Measurements from ENCODE around the gene MLN. TPM values are rescaled to one million over a fixed set of nuclear protein-coding genes. Genes with fewer than 3 reads are reported as not detected.

Gene MLN
- total RNA-seq, 4 donors from 2014 or later, result not detected

DNA sequence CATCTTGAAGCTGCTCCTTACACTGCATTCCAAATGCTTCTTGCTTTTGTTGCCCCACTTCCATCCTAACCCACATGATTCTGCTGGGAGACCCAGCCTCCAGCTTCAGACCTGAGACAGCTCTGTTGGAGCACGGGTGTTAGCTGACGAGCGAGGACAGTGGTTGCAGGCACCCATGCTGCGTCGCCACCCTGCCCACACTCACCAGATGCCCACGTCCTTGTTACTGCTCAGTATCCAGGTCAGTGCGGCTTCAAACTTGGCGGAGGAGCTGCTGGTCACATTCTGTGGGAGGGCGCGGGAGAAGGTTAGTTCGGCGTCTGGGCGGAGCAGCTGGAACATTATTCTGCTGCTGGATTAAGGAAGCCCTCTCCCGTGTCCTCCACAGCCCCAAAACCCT lies 23.9 kb downstream of the MLN start:
- Histone ChIP-seq H3K36me3 (peaks cover 0 to 92% (median 40%) of the 10 kb centered on the region in 4 donors), H3K4me1 (peaks cover 0 to 4% (median under 1%) of the 10 kb centered on the region in 4 donors), H3K27ac (no peak overlapping the region), H3K9me3 (no peaks in the 10 kb centered on the region), H3K27me3 (no peaks in the 10 kb centered on the region), H3K4me3 (no peak overlapping the region)
- WGBS, 2 donors (ENCODE audit: low coverage in 1 of 2), result 90% methylated on average over 14 of the region's 14 CpGs; no CpG with 5 or more reads in 1 of the 2 donors
- in situ Hi-C loops (cut with MboI; ENCODE audit: low pct_ligation_motif_present in 1 of 4, low pct_unique_long_range_greater_than_20kb in 1 of 4, low sequenced_read_pairs in 3 of 4) (loop anchor here in 3 of 4 donors (10.0 kb wide), 3 partner anchors 245 to 375 kb away; no protein-coding TSS in a partner anchor), intact Hi-C loops (cut with DNase I; ENCODE audit: low total_unique reads) (no loop called here)
- no peak for TF ChIP-seq EP300 (IDR thresholded peaks at IDR 0.05; ENCODE audit: low read depth)
- no peak for TF ChIP-seq POLR2AphosphoS5 (IDR thresholded peaks at IDR 0.05)
- TF ChIP-seq POLR2A (IDR thresholded peaks at IDR 0.05), result no peak
- TF ChIP-seq, protein P1, sequence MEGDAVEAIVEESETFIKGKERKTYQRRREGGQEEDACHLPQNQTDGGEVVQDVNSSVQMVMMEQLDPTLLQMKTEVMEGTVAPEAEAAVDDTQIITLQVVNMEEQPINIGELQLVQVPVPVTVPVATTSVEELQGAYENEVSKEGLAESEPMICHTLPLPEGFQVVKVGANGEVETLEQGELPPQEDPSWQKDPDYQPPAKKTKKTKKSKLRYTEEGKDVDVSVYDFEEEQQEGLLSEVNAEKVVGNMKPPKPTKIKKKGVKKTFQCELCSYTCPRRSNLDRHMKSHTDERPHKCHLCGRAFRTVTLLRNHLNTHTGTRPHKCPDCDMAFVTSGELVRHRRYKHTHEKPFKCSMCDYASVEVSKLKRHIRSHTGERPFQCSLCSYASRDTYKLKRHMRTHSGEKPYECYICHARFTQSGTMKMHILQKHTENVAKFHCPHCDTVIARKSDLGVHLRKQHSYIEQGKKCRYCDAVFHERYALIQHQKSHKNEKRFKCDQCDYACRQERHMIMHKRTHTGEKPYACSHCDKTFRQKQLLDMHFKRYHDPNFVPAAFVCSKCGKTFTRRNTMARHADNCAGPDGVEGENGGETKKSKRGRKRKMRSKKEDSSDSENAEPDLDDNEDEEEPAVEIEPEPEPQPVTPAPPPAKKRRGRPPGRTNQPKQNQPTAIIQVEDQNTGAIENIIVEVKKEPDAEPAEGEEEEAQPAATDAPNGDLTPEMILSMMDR (IDR thresholded peaks at IDR 0.05), result no peak
- DNase-seq, result no peak

DNA sequence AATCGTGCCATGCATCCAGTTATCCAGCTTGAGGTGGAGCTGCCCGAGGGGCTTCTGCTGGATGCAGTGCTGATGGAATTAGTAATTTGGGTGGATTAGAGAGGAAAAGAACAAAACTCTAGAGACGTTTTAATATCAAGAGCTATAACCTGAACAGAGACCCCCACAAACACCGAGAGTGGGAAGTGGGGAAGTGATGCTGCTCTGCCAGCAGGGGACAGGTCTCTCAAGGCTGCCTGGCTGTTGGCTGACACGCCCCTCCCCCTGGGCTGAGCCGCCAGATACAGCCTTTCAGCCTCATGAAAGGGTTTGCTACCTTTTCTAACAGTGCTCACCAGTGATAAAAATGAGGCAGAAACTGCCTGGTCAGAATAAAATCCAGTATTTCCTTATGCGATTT lies 24.5 kb downstream of the MLN start:
- no peak for DNase-seq
- Histone ChIP-seq H3K4me1 (no peaks in the 10 kb centered on the region), H3K27ac (no peak overlapping the region), H3K4me3 (no peak overlapping the region), H3K9me3 (no peaks in the 10 kb centered on the region), H3K36me3 (peaks cover 0 to 90% (median 42%) of the 10 kb centered on the region in 4 donors), H3K27me3 (no peaks in the 10 kb centered on the region)
- 87% methylated on average over 5 to 7 of the region's 7 CpGs for WGBS, 2 donors (ENCODE audit: low coverage in 1 of 2)
- TF ChIP-seq POLR2AphosphoS5 (IDR thresholded peaks at IDR 0.05) (no peak), EP300 (IDR thresholded peaks at IDR 0.05; ENCODE audit: low read depth) (no peak), POLR2A (IDR thresholded peaks at IDR 0.05) (no peak)
- TF ChIP-seq, protein P1 (IDR thresholded peaks at IDR 0.05), result no peak
- in situ Hi-C loops (cut with MboI; ENCODE audit: low pct_ligation_motif_present in 1 of 4, low pct_unique_long_range_greater_than_20kb in 1 of 4, low sequenced_read_pairs in 3 of 4) (loop anchor here in 3 of 4 donors (10.0 kb wide), 3 partner anchors 246 to 376 kb away; no protein-coding TSS in a partner anchor), intact Hi-C loops (cut with DNase I; ENCODE audit: low total_unique reads) (no loop called here)

DNA sequence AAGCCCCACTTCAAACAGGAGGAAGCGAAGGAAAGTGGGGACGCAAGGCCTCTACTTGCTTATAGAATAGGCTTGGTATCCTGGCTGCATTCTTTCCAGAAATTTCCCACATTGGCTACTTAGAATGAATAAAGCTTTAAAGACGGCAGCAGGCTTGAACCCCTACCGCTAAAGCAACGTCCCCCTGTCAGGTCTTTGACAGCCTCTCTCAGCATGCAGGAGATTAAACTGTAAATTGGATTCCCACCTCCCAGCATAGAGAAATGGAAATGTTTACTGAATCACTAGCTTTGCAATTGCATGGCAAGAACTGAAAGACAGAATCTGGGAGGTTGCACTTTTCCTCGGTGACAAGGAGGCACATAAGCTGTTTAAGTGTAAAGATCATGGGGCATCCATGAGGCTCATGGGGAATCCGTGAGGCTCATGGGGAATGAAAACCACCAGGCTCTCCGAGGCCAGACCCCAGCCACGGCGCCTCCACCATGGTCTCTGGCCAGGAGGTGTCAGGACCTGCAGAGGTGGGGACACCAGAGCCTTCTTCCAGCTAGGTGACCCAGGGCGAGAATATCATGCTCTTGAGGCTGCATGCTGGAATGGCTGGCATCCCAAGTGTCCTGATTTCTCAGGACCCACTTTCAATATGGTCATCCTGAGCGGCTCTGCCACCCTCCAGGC lies 25.2 kb downstream of the MLN start:
- Histone ChIP-seq H3K4me3 (no peak overlapping the region), H3K27ac (no peak overlapping the region), H3K9me3 (no peaks in the 10 kb centered on the region), H3K27me3 (no peaks in the 10 kb centered on the region), H3K4me1 (no peaks in the 10 kb centered on the region), H3K36me3 (peaks cover 0 to 83% (median 42%) of the 10 kb centered on the region in 4 donors)
- DNase-seq, result no peak
- in situ Hi-C loops (cut with MboI; ENCODE audit: low pct_ligation_motif_present in 1 of 4, low pct_unique_long_range_greater_than_20kb in 1 of 4, low sequenced_read_pairs in 3 of 4), result loop anchor here in 3 of 4 donors (10.0 kb wide), 3 partner anchors 246 to 376 kb away; no protein-coding TSS in a partner anchor
- 85 to 88% methylated on average over 7 to 12 of the region's 12 CpGs for WGBS, 2 donors (ENCODE audit: low coverage in 1 of 2)
- intact Hi-C loops (cut with DNase I; ENCODE audit: low total_unique reads), result loop anchor here (1.0 kb wide), 1 partner anchor 25 kb away; no protein-coding TSS in a partner anchor
- TF ChIP-seq, protein P1 (IDR thresholded peaks at IDR 0.05), result no peak
- no peak for TF ChIP-seq POLR2AphosphoS5 (IDR thresholded peaks at IDR 0.05)
- no peak for TF ChIP-seq POLR2A (IDR thresholded peaks at IDR 0.05)
- TF ChIP-seq EP300 (IDR thresholded peaks at IDR 0.05; ENCODE audit: low read depth), result no peak

All from transverse colon (tissue), 4 donors.